Measurements from ENCODE around the gene KIF26B.

KIF26B gene

GRCh38 chr1:245209658-245210435 lies 55.1 kb downstream of the KIF26B start:
- DNase-seq (ENCODE audit: low read depth): no peak

- DNase-seq (ENCODE audit: low read depth): no peak
Observed at GRCh38 chr1:245211035-245211749, 56.4 kb downstream of the KIF26B start.

- no peak for DNase-seq (ENCODE audit: low read depth)
Observed at GRCh38 chr1:245211761-245212160, 57.0 kb downstream of the KIF26B start.

- no peak for DNase-seq (ENCODE audit: low read depth)
Observed at GRCh38 chr1:245212221-245212710, 57.5 kb downstream of the KIF26B start.

- no peak for DNase-seq (ENCODE audit: low read depth)
Observed at GRCh38 chr1:245213066-245213831, 58.5 kb downstream of the KIF26B start.

GRCh38 chr1:245215071-245215470 lies 60.3 kb downstream of the KIF26B start:
- no peak for DNase-seq (ENCODE audit: low read depth)

GRCh38 chr1:245216366-245217115 lies 61.8 kb downstream of the KIF26B start:
- no peak for DNase-seq (ENCODE audit: low read depth)

GRCh38 chr1:245217853-245218608 lies 63.2 kb downstream of the KIF26B start:
- DNase-seq (ENCODE audit: low read depth): no peak

GRCh38 chr1:245220381-245220985 lies 65.7 kb downstream of the KIF26B start:
- DNase-seq (ENCODE audit: low read depth): no peak

GRCh38 chr1:245221805-245222204 lies 67.0 kb downstream of the KIF26B start:
- no peak for DNase-seq (ENCODE audit: low read depth)

GRCh38 chr1:245222931-245223595 lies 68.3 kb downstream of the KIF26B start:
- no peak for DNase-seq (ENCODE audit: low read depth)

GRCh38 chr1:245225322-245226202 lies 70.8 kb downstream of the KIF26B start:
- DNase-seq (ENCODE audit: low read depth): no peak

GRCh38 chr1:245226203-245226499 lies 71.4 kb downstream of the KIF26B start:
- DNase-seq (ENCODE audit: low read depth): no peak

GRCh38 chr1:245229051-245229450 lies 74.3 kb downstream of the KIF26B start:
- no peak for DNase-seq (ENCODE audit: low read depth)

- DNase-seq (ENCODE audit: low read depth): no peak
Observed at GRCh38 chr1:245232931-245233330, 78.1 kb downstream of the KIF26B start.

GRCh38 chr1:245234217-245235081 lies 79.7 kb downstream of the KIF26B start:
- no peak for DNase-seq (ENCODE audit: low read depth)

GRCh38 chr1:245235156-245235555 lies 80.4 kb downstream of the KIF26B start:
- no peak for DNase-seq (ENCODE audit: low read depth)

- DNase-seq (ENCODE audit: low read depth): no peak
Observed at GRCh38 chr1:245240648-245241165, 85.9 kb downstream of the KIF26B start.
